PC-9 (cell line): ENCODE data around the gene WNK2.

Source experiments
- CTCF ChIP-seq: fragments of 200-600 bp; sonication (generic); conservative IDR thresholded peaks from 2 replicates; pipeline ENCODE4 v1.6.1; 2017; ENCODE audit warnings: mixed run types, antibody characterized with exemption, mild to moderate bottlenecking, moderate library complexity
- EZH2 ChIP-seq: fragments of 200-600 bp; sonication (generic); IDR thresholded peaks from 2 replicates; pipeline ENCODE4 v1.8.0; 2017; ENCODE audit warnings: antibody characterized with exemption, low read depth

GRCh38 chr9:93194221-93194625 lies 10.3 kb downstream of the WNK2 start:
- no peak for TF ChIP-seq CTCF
- no peak for TF ChIP-seq EZH2
